HepG2 (cell line): Measurements from ENCODE around the gene IRF4. TPM values are rescaled to one million over a fixed set of nuclear protein-coding genes. Genes with fewer than 3 reads are reported as not detected.

Source experiments
- ATAC-seq: fragments of 200-7000 bp; cut with Tn5 transposase; 3 replicates; pipeline ENCODE4 v1.9.1; 2020; ENCODE audit warnings: mild to moderate bottlenecking, moderate library complexity
- BruUV-seq: library from RNA; stranded (reverse); fragments of 400-500 nt; replicated peaks from 2 replicates; lab custom pipeline; 2021; lab: Mats Ljungman, UMichigan
- CTCF ChIA-PET: fragments of 300-600 bp; formaldehyde crosslinking; extraction: SDS; loops from one replicate; lab custom pipeline; 2021; ENCODE audit warnings: low total read pairs, inconsistent platforms, low intra/inter-chr PET ratio; lab: Yijun Ruan, JAX
- POLR2A ChIA-PET: fragments of 350-600 bp; sonication (Branson Sonifier 250); formaldehyde crosslinking; loops from one replicate; lab custom pipeline; 2020; ENCODE audit warnings: antibody characterized with exemption, inconsistent platforms; lab: Yijun Ruan, JAX
- DNase-seq: peaks from one replicate; pipeline ENCODE4 v3.0.0-alpha.2; 2015; ENCODE audit warnings: low spot score
- FAIRE-seq: peaks from 3 replicates; lab custom pipeline; 2011; peaks lifted over from hg19 to GRCh38; lab: Jason Lieb, UNC
- H2AFZ ChIP-seq: one replicate; pipeline ENCODE4 v1.6.1; 2011; ENCODE audit warnings: low read length, inconsistent platforms
- H3K27ac ChIP-seq: fragments of 300-600 bp; 3 replicates; pipeline ENCODE4 v1.8.0; 2011; ENCODE audit warnings: mixed run types, mild to moderate bottlenecking, mixed read lengths, low read length, inconsistent platforms; ENCODE audit not compliant: insufficient read depth; ENCODE audit errors: extremely low read length
- H3K27me3 ChIP-seq, 2 experiments: fragments of 200-600 bp in 1 of 2; 2 replicates in 1 of 2; 3 replicates in 1 of 2; pipeline versions ENCODE4 v1.6.0 to v1.8.0; 2011; ENCODE audit warnings: low read length in 2 of 2, mild to moderate bottlenecking in 2 of 2, moderate library complexity in 2 of 2, inconsistent platforms in 1 of 2; ENCODE audit not compliant: insufficient read depth in 2 of 2, control insufficient read depth in 1 of 2
- H3K36me3 ChIP-seq, 2 experiments: fragments of 200-600 bp in 1 of 2; replicated peaks in 1 of 2; 2 replicates in 1 of 2; 3 replicates in 1 of 2; pipeline versions ENCODE4 v1.5.1 to v1.8.0; 2011; ENCODE audit warnings: low read length in 2 of 2, inconsistent platforms in 1 of 2; ENCODE audit not compliant: insufficient read depth in 2 of 2, control insufficient read depth in 1 of 2
- H3K4me1 ChIP-seq: 2 replicates; pipeline ENCODE4 v1.5.1; 2012; ENCODE audit warnings: low read length, inconsistent platforms; ENCODE audit not compliant: insufficient read depth
- H3K4me2 ChIP-seq: 2 replicates; pipeline ENCODE4 v1.6.0; 2011; ENCODE audit warnings: low read depth, low read length, inconsistent platforms
- H3K4me3 ChIP-seq, 3 experiments: fragments of 200-600 bp in 1 of 3; sonication (generic), shearing (Covaris generic) in 1 of 3; replicated peaks in 1 of 3; 2 replicates each; pipeline ENCODE4 v1.5.1; 2011 to 2016; ENCODE audit warnings: low read length in 3 of 3, inconsistent platforms in 2 of 3, low read depth in 2 of 3, mild to moderate bottlenecking in 2 of 3, control low read depth in 1 of 3, mixed read lengths in 1 of 3; ENCODE audit not compliant: insufficient read depth in 1 of 3
- H3K79me2 ChIP-seq: one replicate; pipeline ENCODE4 v1.6.1; 2011; ENCODE audit warnings: low read length, inconsistent platforms; ENCODE audit not compliant: insufficient read depth
- H3K9ac ChIP-seq: 2 replicates; pipeline ENCODE4 v1.6.0; 2011; ENCODE audit warnings: mild to moderate bottlenecking, low read depth, low read length, inconsistent platforms; ENCODE audit not compliant: insufficient read depth
- H3K9me3 ChIP-seq: 2 replicates; pipeline ENCODE4 v1.5.1; 2012; ENCODE audit warnings: mild to moderate bottlenecking, low read length
- H4K20me1 ChIP-seq: 2 replicates; pipeline ENCODE4 v1.6.0; 2011; ENCODE audit warnings: inconsistent platforms, mild to moderate bottlenecking, low read length, moderate library complexity; ENCODE audit not compliant: insufficient read depth
- ARHGAP35 ChIP-seq: sonication (generic); formaldehyde crosslinking; IDR thresholded peaks from 2 replicates; pipeline ENCODE4 v1.9.0; 2022; ENCODE audit warnings: mild to moderate bottlenecking, inconsistent platforms, moderate library complexity, missing genetic modification reagents, borderline replicate concordance
- CBX1 ChIP-seq: IDR thresholded peaks from one replicate; pipeline ENCODE4 v1.6.1; 2016; ENCODE audit warnings: antibody characterized with exemption, low read depth
- FIP1L1 ChIP-seq: fragments of 200-400 bp; formaldehyde crosslinking; IDR thresholded peaks from 2 replicates; pipeline ENCODE4 v1.6.1; 2018; ENCODE audit warnings: low read depth, mild to moderate bottlenecking, low read length, moderate library complexity, borderline replicate concordance; ENCODE audit not compliant: insufficient read depth
- MEIS1 ChIP-seq: sonication (generic); formaldehyde crosslinking; IDR thresholded peaks from 2 replicates; pipeline ENCODE4 v1.9.0; 2021; ENCODE audit warnings: mild to moderate bottlenecking, missing genetic modification reagents, moderate library complexity, borderline replicate concordance
- MLLT10 ChIP-seq: sonication (generic); formaldehyde crosslinking; IDR thresholded peaks from 2 replicates; pipeline ENCODE4 v1.4.0; 2020; ENCODE audit warnings: missing genetic modification reagents
- NCOA2 ChIP-seq: sonication (generic); formaldehyde crosslinking; IDR thresholded peaks from 2 replicates; pipeline ENCODE4 v1.8.0; 2022; ENCODE audit warnings: inconsistent platforms
- PLSCR1 ChIP-seq: sonication (generic); formaldehyde crosslinking; IDR thresholded peaks from 2 replicates; pipeline ENCODE4 v1.5.0; 2020; ENCODE audit warnings: missing genetic modification reagents, mild to moderate bottlenecking, borderline replicate concordance
- UBTF ChIP-seq: sonication (generic); formaldehyde crosslinking; IDR thresholded peaks from 2 replicates; pipeline ENCODE4 v1.4.0; 2020; ENCODE audit warnings: mild to moderate bottlenecking, missing genetic modification reagents
- ZFP36L1 ChIP-seq: sonication (generic); formaldehyde crosslinking; IDR thresholded peaks from 2 replicates; pipeline ENCODE4 v1.8.0; 2022; ENCODE audit warnings: mild to moderate bottlenecking, missing genetic modification reagents, moderate library complexity
- ZNF337 ChIP-seq: sonication (generic); formaldehyde crosslinking; IDR thresholded peaks from 2 replicates; pipeline ENCODE4 v1.5.1; 2020; ENCODE audit warnings: missing genetic modification reagents, low read depth, mild to moderate bottlenecking, borderline replicate concordance
- ZNF414 ChIP-seq: sonication (generic); formaldehyde crosslinking; IDR thresholded peaks from 2 replicates; pipeline ENCODE4 v1.5.0; 2020; ENCODE audit warnings: missing genetic modification reagents
- ZNF546 ChIP-seq: sonication (generic); formaldehyde crosslinking; conservative IDR thresholded peaks from 2 replicates; pipeline ENCODE4 v1.8.1; 2023; ENCODE audit warnings: mild to moderate bottlenecking, missing genetic modification reagents
- ZNF777 ChIP-seq: sonication (generic); formaldehyde crosslinking; IDR thresholded peaks from 2 replicates; pipeline ENCODE4 v1.4.0; 2020; ENCODE audit warnings: missing genetic modification reagents
- ZNF788 ChIP-seq: sonication (generic); formaldehyde crosslinking; IDR thresholded peaks from 2 replicates; pipeline ENCODE4 v1.5.0; 2020; ENCODE audit warnings: mild to moderate bottlenecking, missing genetic modification reagents, borderline replicate concordance
- WGBS: methylation state at CpG from one replicate; pipeline ENCODE4 v1.1.6; 2017; ENCODE audit warnings: low lambda C conversion rate; 5-methylcytosine and 5-hydroxymethylcytosine counted together
- in situ Hi-C: cut with HindIII; loops from 2 replicates; pipeline ENCODE4 v1.10.0; 2017; ENCODE audit warnings: low pct_unique_long_range_greater_than_20kb; ENCODE audit not compliant: extremely low pct_ligation_motif_present
- intact Hi-C: fragments of 100-400 bp; cut with micrococcal nuclease; formaldehyde crosslinking; loops from one replicate; pipeline ENCODE4 v1.10.0; 2022; ENCODE audit not compliant: unreplicated experiment
- polyA plus RNA-seq, 8 experiments: library from polyadenylated mRNA; depleted of rRNA in 3 of 8; stranded (reverse) in 7 of 8; unstranded in 1 of 8; fragments of >200 nt; fragmentation: Illumina TruSeq in 4 of 8; extraction: Trizol in 4 of 8; gene quantifications; 2 replicates each; pipeline versions ENCODE4 v1.2.1 to v1.2.3, GENCODE V29; 2011 to 2016; ENCODE audit warnings: low read depth in 4 of 8, missing spikeins in 1 of 8, mixed read lengths in 1 of 8; ENCODE audit not compliant: insufficient read depth in 1 of 8
- total RNA-seq, 5 experiments: library from RNA; depleted of rRNA; stranded (reverse); fragments of >200 nt; fragmentation: Illumina TruSeq; extraction: Trizol; gene quantifications; 2 replicates each; pipeline ENCODE4 v1.2.3, GENCODE V29; 2016; ENCODE audit warnings: low read depth in 1 of 5

Gene IRF4
- total and polyA plus RNA-seq, 2 of the 13 experiments (the other 11 are each of a cell fraction or from before 2014, with no cell fraction given): 0.07 to 0.09 TPM

- H3K36me3 ChIP-seq: peaks cover 0 to 1% of the 10 kb centered on the region in 2 experiments; a peak in 2 of 5 replicates
- no peaks in the 10 kb centered on the region for H3K9me3 ChIP-seq
- H3K9ac ChIP-seq: no peak overlapping the region
- BruUV-seq: no TSS peak
- no peaks in the 10 kb centered on the region for H4K20me1 ChIP-seq
- no peaks in the 10 kb centered on the region for H3K79me2 ChIP-seq
- ChIA-PET CTCF (no interaction called here), POLR2A (no interaction called here)
- ATAC-seq (no peak), DNase-seq (no peak), FAIRE-seq (no peak)
- no peak overlapping the region for H2AFZ ChIP-seq
- no peak overlapping the region for H3K27ac ChIP-seq
- no peaks in the 10 kb centered on the region for H3K4me1 ChIP-seq
- no peak overlapping the region for H3K4me2 ChIP-seq
- TF ChIP-seq FIP1L1 (no peak), MEIS1 (CRISPR knock-in tag) (no peak), ZNF788 (CRISPR knock-in tag) (no peak), ZNF337 (CRISPR knock-in tag) (no peak), CBX1 (no peak), ZNF414 (no peak), MLLT10 (CRISPR knock-in tag) (no peak), NCOA2 (CRISPR knock-in tag) (no peak), ZNF777 (CRISPR knock-in tag) (no peak), PLSCR1 (CRISPR knock-in tag) (no peak), ZFP36L1 (no peak), ARHGAP35 (CRISPR knock-in tag) (no peak), UBTF (CRISPR knock-in tag) (no peak), ZNF546 (CRISPR knock-in tag) (no peak)
- intact Hi-C loops: no loop called here
- 52% methylated on average over 8 of the region's 8 CpGs for WGBS
- in situ Hi-C loops: no loop called here
- no peaks in the 10 kb centered on the region for H3K27me3 ChIP-seq
- H3K4me3 ChIP-seq: no peak overlapping the region
Measured at GRCh38 chr6:344816-345340, 46.7 kb upstream of the IRF4 start.
